HG03097 (cell line): Measurements from ENCODE around the gene ZKSCAN2.

Experiments
- ATAC-seq: cut with Tn5 transposase; IDR thresholded peaks from one replicate; pipeline ENCODE4 v1.9.1; 2021; ENCODE audit not compliant: unreplicated experiment, low FRiP score

The ZKSCAN2 gene

DNA sequence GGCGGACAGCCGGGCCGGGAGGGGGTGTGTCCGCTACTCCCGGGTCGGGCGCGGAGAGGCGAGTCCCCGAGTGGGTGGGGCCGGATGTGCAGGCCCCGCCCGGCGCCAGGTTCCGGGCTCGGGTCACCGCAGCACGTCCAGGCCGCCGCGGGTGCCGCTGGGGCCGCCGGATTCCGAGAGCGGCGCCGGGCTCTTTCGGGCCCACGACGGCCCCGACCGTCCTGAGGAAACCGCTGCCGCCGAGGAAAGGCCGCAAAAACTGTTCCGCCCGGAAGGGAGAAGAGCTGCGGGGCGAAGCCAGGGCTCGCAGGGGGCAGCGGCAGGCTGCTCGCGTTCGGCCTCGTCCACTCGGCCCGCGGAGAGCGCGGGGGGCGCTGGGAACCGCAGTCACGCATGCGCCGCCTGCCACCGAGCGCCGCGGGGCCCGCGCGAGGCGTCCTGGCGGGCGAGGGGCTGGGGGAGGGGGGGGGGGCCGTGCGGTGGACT is at the start of gene ZKSCAN2:
Gene ZKSCAN2 (minus strand): TSS at position 376 of the 486 bp plus-strand sequence. CDS start 718 bp downstream, outside the sequence.
- ATAC-seq = peak; percentile 85

DNA sequence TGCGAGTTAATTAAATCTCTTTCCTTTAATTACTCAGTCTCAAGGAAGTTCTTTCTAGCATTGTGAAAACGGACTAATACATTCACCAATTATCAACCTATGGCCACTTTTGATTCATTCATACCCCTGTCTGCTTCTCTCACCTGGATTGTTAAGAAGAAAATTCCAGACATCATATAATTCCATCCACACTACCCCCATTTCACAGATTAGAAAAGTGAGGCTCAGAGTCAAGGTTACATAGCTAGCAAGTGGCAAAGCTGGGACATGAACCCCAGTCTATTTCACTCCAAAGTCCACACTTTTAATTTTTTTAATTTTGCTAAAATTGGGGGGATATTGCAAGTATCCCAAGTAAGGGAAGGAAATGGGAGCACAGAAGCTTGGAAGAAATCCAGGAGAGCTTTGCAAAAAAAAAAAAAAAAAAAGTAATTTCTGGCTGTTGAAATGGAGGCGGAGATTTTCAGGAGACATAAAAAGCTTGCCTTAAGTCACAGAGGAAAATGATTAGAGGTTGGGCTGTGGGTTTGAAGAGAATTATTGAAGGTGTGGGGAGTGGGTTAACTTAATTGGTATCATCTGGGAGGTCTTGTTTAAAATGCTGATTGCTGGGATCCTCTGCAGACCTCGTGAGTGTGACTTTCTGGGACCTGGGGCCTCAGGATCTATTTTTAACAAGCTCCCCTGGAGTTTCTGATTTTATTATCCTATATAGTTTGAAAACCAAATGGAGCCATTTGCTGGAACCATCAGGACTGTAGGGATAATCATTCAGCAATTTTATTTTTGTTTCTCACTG is 42.3 kb upstream of the ZKSCAN2 start:
- no peak for ATAC-seq

GRCh38 chr16:25298165-25298872 is 40.7 kb upstream of the ZKSCAN2 start:
- ATAC-seq = no peak

GRCh38 chr16:25297151-25297787 is 39.6 kb upstream of the ZKSCAN2 start:
- no peak for ATAC-seq

DNA sequence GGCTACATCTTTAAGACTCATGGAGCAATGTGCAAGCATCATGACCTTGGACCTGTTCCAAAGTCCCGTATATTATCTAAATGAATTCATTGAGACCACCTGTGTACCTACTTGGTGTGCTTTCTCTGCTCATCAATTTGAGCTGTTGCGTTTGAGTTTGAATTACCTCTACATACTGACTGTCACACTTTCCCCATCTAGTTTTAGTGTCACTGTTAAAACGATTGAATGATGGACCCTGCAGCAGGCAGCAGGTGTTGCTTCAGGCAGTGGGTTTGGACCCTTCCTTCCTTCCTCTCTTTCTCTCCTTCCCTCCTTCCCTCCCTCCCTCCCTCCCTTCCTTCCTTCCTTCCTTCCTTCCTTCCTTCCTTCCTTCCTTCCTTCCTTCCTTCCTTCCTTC is 33.9 kb upstream of the ZKSCAN2 start:
- ATAC-seq = no peak

DNA sequence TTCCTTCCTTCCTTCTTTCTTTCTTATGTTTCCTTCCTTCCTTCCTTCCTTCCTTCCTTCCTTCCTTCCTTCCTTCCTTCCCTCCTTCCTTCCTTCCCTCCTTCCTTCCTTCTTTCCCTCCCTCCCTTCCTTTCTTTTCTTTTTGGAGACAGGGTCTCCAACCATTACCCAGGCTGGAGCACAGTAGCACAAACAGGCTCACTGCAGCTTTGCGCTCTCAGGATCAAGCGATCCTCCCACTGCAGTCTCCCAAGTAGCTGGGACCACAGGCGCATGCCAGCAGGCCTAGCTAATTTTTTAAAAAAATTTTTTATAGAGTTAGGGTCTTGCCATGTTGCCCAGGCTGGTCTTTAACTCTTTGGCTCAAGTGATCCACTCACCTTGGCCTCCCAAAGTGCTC is 31.8 kb upstream of the ZKSCAN2 start:
- no peak for ATAC-seq

GRCh38 chr16:25279491-25279890 is 21.8 kb upstream of the ZKSCAN2 start:
- ATAC-seq = no peak

- ATAC-seq = no peak
Observed at GRCh38 chr16:25271421-25271820, 13.8 kb upstream of the ZKSCAN2 start.

DNA sequence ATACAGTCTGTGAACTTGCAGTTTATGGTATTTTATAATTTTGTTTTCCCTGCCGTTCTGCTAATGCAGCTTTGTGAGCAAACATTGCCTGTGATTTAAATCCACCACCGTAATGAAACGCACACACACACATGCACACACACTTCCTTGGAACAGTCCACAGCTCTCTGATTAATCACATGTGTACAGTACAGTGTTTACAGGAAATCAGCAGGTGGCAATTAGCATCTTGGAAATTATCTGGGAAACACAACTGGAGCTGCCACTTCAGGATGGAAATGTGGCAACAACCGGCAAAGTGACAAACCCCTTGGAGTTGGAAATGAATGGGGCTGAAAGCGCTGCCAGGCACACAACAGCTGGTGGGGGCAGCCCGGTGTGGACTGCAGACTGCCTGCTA is 12.9 kb upstream of the ZKSCAN2 start:
- ATAC-seq = no peak

GRCh38 chr16:25269879-25270278 is 12.2 kb upstream of the ZKSCAN2 start:
- no peak for ATAC-seq

DNA sequence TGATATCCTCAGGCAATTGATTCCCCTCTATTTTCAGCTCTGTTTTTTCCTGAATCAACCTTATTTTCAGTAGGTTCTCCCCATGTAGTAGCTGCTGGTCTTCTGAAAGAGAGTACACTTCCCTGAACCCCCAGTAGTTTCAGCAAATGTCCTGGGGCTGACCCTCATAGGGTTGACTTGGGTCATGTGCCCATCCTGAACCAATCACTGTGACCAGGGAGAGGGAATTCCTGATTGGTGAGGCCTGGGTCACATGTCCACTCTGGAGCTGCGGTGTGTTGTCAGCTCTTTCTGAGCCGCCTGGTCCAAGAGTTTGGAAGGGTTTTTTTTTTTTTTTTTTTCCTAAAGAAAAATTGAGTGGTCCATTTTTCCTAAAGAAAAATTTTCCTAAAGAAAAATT is 8.3 kb upstream of the ZKSCAN2 start:
- no peak for ATAC-seq

DNA sequence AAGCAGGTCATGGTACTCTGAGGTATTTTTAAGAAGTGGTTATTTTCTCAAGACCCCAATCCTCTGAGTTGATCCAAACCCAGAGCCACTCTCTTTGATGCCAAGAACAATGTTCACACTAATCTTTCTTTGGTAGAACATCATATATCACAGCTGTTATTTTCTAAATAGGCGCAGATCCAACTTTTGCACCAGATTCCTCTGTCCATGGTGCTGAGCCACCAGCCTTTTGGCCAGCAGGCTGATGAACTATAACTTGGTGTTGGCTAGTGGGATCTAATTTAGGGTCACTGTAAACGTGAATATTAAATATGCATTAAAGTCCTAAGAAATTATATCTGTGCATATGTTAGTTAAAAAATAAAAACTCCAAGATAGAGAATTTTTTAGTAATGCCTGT is 7.0 kb upstream of the ZKSCAN2 start:
- ATAC-seq = no peak

- no peak for ATAC-seq
Observed at GRCh38 chr16:25260416-25260815, 2.8 kb upstream of the ZKSCAN2 start.

DNA sequence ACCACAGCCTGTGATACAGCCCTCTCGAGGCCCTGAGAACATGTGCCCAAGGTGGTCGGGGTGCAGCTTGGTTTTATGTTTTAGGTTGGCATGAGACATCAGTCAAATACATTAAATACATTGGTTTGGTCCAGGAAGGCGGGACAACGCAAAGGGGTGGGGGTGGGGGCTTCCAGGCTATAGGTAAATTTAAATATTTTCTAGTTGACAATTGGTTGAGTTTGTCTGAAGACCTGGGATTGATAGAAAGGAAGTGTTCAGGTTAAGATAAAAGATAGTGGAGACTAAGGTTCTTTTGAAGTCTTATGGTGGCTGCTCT is 1.2 kb upstream of the ZKSCAN2 start:
- ATAC-seq = no peak

- ATAC-seq = peak; percentile 31
Observed at GRCh38 chr16:25257956-25258860, 563 bp upstream of the ZKSCAN2 start.

- ATAC-seq = peak; percentile 7
Observed at GRCh38 chr16:25256695-25257469, 763 bp downstream of the ZKSCAN2 start.

GRCh38 chr16:25253322-25253721 is 4.3 kb downstream of the ZKSCAN2 start:
- ATAC-seq = no peak

DNA sequence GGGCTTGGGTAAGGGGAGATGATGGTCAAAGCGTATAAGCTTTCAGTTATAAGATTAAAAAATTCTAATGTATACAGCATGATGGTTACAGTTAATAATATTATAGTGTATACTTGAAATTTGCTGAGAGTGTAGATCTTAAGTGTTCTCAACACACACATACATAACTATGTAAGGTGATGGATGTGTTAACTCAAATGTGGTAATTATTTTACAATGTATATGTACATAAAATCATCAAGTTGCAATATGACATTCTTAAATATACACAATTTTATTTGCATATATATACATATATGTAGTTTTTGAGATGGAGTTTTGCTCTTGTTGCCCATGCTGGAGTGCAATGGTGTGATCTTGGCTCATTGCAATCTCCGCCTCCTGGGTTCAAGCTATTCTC is 7.2 kb downstream of the ZKSCAN2 start:
- ATAC-seq = no peak

DNA sequence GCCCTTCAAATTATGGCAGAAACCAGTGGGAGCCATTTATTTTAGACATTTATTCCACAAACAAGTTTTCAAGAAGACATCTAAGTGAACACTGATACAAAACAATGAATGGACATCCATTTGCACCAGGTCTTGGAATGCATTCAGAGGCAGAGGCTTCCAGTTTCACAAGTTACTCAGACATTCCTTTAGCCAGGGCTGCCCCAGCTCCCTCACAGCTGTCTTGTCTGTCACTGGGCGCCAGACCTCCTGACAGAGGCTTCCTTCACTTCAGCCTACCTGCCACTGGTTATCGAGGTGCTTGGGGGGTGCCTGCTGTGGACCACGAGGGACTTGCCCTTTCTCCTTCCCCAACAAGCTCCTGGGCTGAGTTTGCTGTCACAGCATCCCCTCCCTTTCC is 21.7 kb downstream of the ZKSCAN2 start:
- ATAC-seq = no peak

DNA sequence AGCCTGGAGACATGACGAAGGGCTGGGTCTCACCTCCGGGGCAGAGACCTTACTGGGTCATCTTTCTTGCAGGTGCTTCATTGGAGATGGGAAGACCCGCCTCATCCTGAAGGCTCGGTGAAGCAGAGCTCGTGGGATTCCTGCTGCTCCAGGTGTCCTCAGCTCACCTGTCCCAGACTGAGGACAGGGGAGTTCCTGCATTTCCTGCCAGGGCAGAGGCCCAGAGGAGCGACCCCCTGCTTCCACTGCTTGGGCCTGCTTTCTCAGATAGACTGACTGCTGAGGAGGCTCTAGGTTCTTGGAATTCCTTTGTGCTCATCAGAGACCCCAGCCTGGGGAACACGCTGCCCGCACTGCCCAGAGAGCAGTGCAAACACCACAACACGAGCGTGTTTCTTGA is 29.3 kb downstream of the ZKSCAN2 start:
- no peak for ATAC-seq
